Esophagus muscularis mucosa (tissue), 4 donors: ENCODE measurements around the gene SPAST. TPM values are rescaled to one million over a fixed set of nuclear protein-coding genes. Genes with fewer than 3 reads are reported as not detected.

Experiments
- DNase-seq: peaks from one replicate; pipeline ENCODE4 v3.0.0-alpha.2; 2017; ENCODE audit errors: extremely low spot score
- H3K27ac ChIP-seq, 4 donors: fragments of 200-600 bp; sonication (generic); replicated peaks in 1 of 4; 1 replicate in 3 of 4; 2 replicates in 1 of 4; pipeline ENCODE4 v1.5.1; 2016 to 2019; ENCODE audit warnings: mild to moderate bottlenecking in 1 of 4
- H3K27me3 ChIP-seq, 4 donors: fragments of 200-600 bp; sonication (generic); one replicate each; pipeline versions ENCODE4 v1.5.1 to v1.6.0; 2016 to 2019
- H3K36me3 ChIP-seq, 4 donors: fragments of 200-600 bp; sonication (generic); one replicate each; pipeline ENCODE4 v1.5.1; 2016 to 2019
- H3K4me1 ChIP-seq, 4 donors: fragments of 200-600 bp; sonication (generic); one replicate each; pipeline ENCODE4 v1.5.1; 2016 to 2019
- H3K4me3 ChIP-seq, 4 donors: fragments of 200-600 bp; sonication (generic); 1 replicate in 2 of 4; 2 replicates in 2 of 4; pipeline ENCODE4 v1.5.1; 2016 to 2019; ENCODE audit warnings: mild to moderate bottlenecking in 4 of 4, moderate library complexity in 1 of 4
- H3K9me3 ChIP-seq, 4 donors: fragments of 200-600 bp; sonication (generic); 1 replicate in 3 of 4; 2 replicates in 1 of 4; pipeline ENCODE4 v1.5.1; 2016 to 2019
- CTCF ChIP-seq, 3 experiments: fragments of 200-600 bp in 2 of 3; fragments of 450-650 bp in 1 of 3; sonication (generic) in 2 of 3; IDR thresholded peaks; one replicate each; pipeline ENCODE4 v1.5.1; 2017 to 2019; ENCODE audit warnings: antibody characterized with exemption in 3 of 3, mild to moderate bottlenecking in 2 of 3, moderate library complexity in 1 of 3
- EP300 ChIP-seq: sonication (generic); formaldehyde crosslinking; IDR thresholded peaks from one replicate; pipeline ENCODE4 v1.6.1; 2017; ENCODE audit warnings: antibody characterized with exemption
- POLR2A ChIP-seq: fragments of 450-650 bp; IDR thresholded peaks from one replicate; pipeline ENCODE4 v1.6.1; 2017; ENCODE audit warnings: antibody characterized with exemption, moderate library complexity, mild to moderate bottlenecking, low read depth
- POLR2AphosphoS5 ChIP-seq, 2 donors: sonication (generic); formaldehyde crosslinking; IDR thresholded peaks; one replicate each; pipeline ENCODE4 v1.6.1; 2017; ENCODE audit warnings: antibody characterized with exemption in 2 of 2
- WGBS: methylation state at CpG from one replicate; pipeline ENCODE4 v1.1.5; 2018; 5-methylcytosine and 5-hydroxymethylcytosine counted together
- intact Hi-C: fragments of 100-400 bp; cut with DNase I; formaldehyde crosslinking; loops from one replicate; pipeline ENCODE4 v1.15.1; 2023
- total RNA-seq, 4 donors: library from RNA; depleted of rRNA; stranded (reverse); fragments of >200 nt; gene quantifications; one replicate each; pipeline versions ENCODE4 v1.1.0 to v1.2.1, GENCODE V29; 2016

SPAST gene
- total RNA-seq, 4 donors from 2014 or later: 13.3 to 16.6 (median 14.4) TPM

GRCh38 chr2:32108111-32108510 is 44.8 kb downstream of the SPAST start:
- no peak for TF ChIP-seq POLR2A
- no peak for TF ChIP-seq EP300
- TF ChIP-seq CTCF (IDR thresholded peaks at IDR 0.05): no peak
- no peak for TF ChIP-seq POLR2AphosphoS5 (IDR thresholded peaks at IDR 0.05)
- Histone ChIP-seq H3K36me3 (peaks cover 24 to 42% (median 26%) of the 10 kb centered on the region in 4 donors), H3K27ac (no peak overlapping the region), H3K27me3 (no peaks in the 10 kb centered on the region), H3K4me1 (no peaks in the 10 kb centered on the region), H3K4me3 (no peak overlapping the region), H3K9me3 (peaks cover 0 to 17% (median 0%) of the 10 kb centered on the region in 4 donors)
- intact Hi-C loops: no loop called here
- DNase-seq: no peak
- WGBS: 95% methylated on average over 2 of the region's 2 CpGs

- Histone ChIP-seq H3K9me3 (no peaks in the 10 kb centered on the region), H3K4me3 (no peak overlapping the region), H3K27me3 (no peaks in the 10 kb centered on the region), H3K4me1 (no peaks in the 10 kb centered on the region), H3K36me3 (peaks cover 15 to 54% (median 38%) of the 10 kb centered on the region in 4 donors), H3K27ac (no peak overlapping the region)
- WGBS: 96% methylated on average over 3 of the region's 3 CpGs
- intact Hi-C loops: no loop called here
- no peak for DNase-seq
- TF ChIP-seq CTCF (IDR thresholded peaks at IDR 0.05) (no peak), POLR2AphosphoS5 (IDR thresholded peaks at IDR 0.05) (no peak), EP300 (no peak), POLR2A (no peak)
Observed at GRCh38 chr2:32118055-32118454, 54.7 kb downstream of the SPAST start.

GRCh38 chr2:32119161-32119560 is 55.8 kb downstream of the SPAST start:
- Histone ChIP-seq H3K27ac (no peak overlapping the region), H3K27me3 (no peaks in the 10 kb centered on the region), H3K4me3 (no peak overlapping the region), H3K4me1 (no peaks in the 10 kb centered on the region), H3K36me3 (peaks cover 15 to 56% (median 38%) of the 10 kb centered on the region in 4 donors), H3K9me3 (no peaks in the 10 kb centered on the region)
- no peak for DNase-seq
- no peak for TF ChIP-seq CTCF (IDR thresholded peaks at IDR 0.05)
- intact Hi-C loops: no loop called here
- 90% methylated on average over 2 of the region's 2 CpGs for WGBS

- Histone ChIP-seq H3K36me3 (peaks cover 18 to 67% (median 42%) of the 10 kb centered on the region in 4 donors), H3K9me3 (no peaks in the 10 kb centered on the region), H3K4me1 (no peaks in the 10 kb centered on the region), H3K27ac (no peak overlapping the region), H3K4me3 (no peak overlapping the region), H3K27me3 (no peaks in the 10 kb centered on the region)
- TF ChIP-seq CTCF (IDR thresholded peaks at IDR 0.05) (no peak), EP300 (no peak), POLR2A (no peak), POLR2AphosphoS5 (IDR thresholded peaks at IDR 0.05) (no peak)
- intact Hi-C loops: no loop called here
- DNase-seq: no peak
Observed at GRCh38 chr2:32124660-32125059, 61.3 kb downstream of the SPAST start.

GRCh38 chr2:32128636-32129035 is 65.3 kb downstream of the SPAST start:
- intact Hi-C loops: no loop called here
- Histone ChIP-seq H3K27me3 (no peaks in the 10 kb centered on the region), H3K36me3 (peaks cover 11 to 86% (median 42%) of the 10 kb centered on the region in 4 donors), H3K27ac (no peak overlapping the region), H3K9me3 (no peaks in the 10 kb centered on the region), H3K4me3 (no peak overlapping the region), H3K4me1 (no peaks in the 10 kb centered on the region)
- WGBS: 96% methylated on average over 1 of the region's 1 CpG
- no peak for TF ChIP-seq CTCF (IDR thresholded peaks at IDR 0.05)
- TF ChIP-seq EP300: no peak
- TF ChIP-seq POLR2AphosphoS5 (IDR thresholded peaks at IDR 0.05): no peak
- TF ChIP-seq POLR2A: no peak
- no peak for DNase-seq
